GOT3 (cell line): Measurements from ENCODE around the gene RAB8B.
"Not testable (repeated sequence)": the region's sequence is repeated elsewhere in the genome, so short reads cannot be mapped to it uniquely, and the experiment has no call there.

ENCODE experiments used
- DNase-seq: peaks from one replicate; lab custom pipeline; 2025; ENCODE audit warnings: mixed read lengths; lab: John Stamatoyannopoulos, UW

The RAB8B gene

GRCh38 chr15:63237086-63237485 lies 47.7 kb downstream of the RAB8B start:
- DNase-seq = not testable (repeated sequence)

- no peak for DNase-seq
These were observed 48.8 kb downstream of the RAB8B start for GRCh38 chr15:63238171-63238570.

GRCh38 chr15:63238796-63239195 lies 49.4 kb downstream of the RAB8B start:
- DNase-seq = no peak

GRCh38 chr15:63240109-63240508 lies 50.7 kb downstream of the RAB8B start:
- no peak for DNase-seq

- DNase-seq = no peak
These were observed 51.9 kb downstream of the RAB8B start for GRCh38 chr15:63241316-63241715.

GRCh38 chr15:63243101-63243500 lies 53.7 kb downstream of the RAB8B start:
- DNase-seq = no peak

GRCh38 chr15:63243776-63244175 lies 54.4 kb downstream of the RAB8B start:
- DNase-seq = no peak

- no peak for DNase-seq
These were observed 55.0 kb downstream of the RAB8B start for GRCh38 chr15:63244399-63244798.

GRCh38 chr15:63244976-63245645 lies 55.7 kb downstream of the RAB8B start:
- DNase-seq = no peak

GRCh38 chr15:63246691-63247469 lies 57.5 kb downstream of the RAB8B start:
- no peak for DNase-seq

- DNase-seq = peak; percentile 46
These were observed 61.0 kb downstream of the RAB8B start for GRCh38 chr15:63250312-63250965.

GRCh38 chr15:63251701-63252100 lies 62.3 kb downstream of the RAB8B start:
- DNase-seq = no peak

- no peak for DNase-seq
These were observed 62.9 kb downstream of the RAB8B start for GRCh38 chr15:63252292-63252691.

- DNase-seq = no peak
These were observed 65.6 kb downstream of the RAB8B start for GRCh38 chr15:63254991-63255390.

- DNase-seq = no peak
These were observed 66.1 kb downstream of the RAB8B start for GRCh38 chr15:63255489-63255990.

GRCh38 chr15:63256433-63257274 lies 67.2 kb downstream of the RAB8B start:
- DNase-seq = no peak

- DNase-seq = no peak
These were observed 69.3 kb downstream of the RAB8B start for GRCh38 chr15:63258658-63259057.

GRCh38 chr15:63260791-63261190 lies 71.4 kb downstream of the RAB8B start:
- no peak for DNase-seq

- no peak for DNase-seq
These were observed 71.9 kb downstream of the RAB8B start for GRCh38 chr15:63261311-63261710.

GRCh38 chr15:63263519-63263918 lies 74.1 kb downstream of the RAB8B start:
- DNase-seq = no peak

GRCh38 chr15:63264688-63265293 lies 75.4 kb downstream of the RAB8B start:
- DNase-seq = no peak
